ENCODE results near the gene JAG2.

Gene JAG2

DNA sequence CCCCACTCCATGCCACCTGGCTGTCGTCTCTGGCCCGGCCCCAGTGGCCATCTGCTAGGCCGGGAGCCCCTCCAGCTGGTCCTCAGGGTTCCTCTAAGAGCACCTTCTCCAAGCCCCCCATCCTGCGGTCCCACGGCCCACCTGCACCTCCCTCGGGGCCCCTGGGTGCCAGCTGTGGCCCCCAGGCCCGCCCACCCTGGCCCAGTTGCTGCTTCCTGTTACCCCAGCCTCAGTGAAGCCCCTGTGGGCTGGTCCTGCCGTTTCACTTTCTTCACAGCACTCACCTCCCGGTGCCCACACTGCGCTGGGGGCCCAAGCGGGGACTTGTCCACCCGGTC is 40.1 kb upstream of the JAG2 start:
- CTCF ChIA-PET, result interaction anchor here (0.7 kb wide), 1 partner anchor 301 kb away, joined by 5 read pairs; no protein-coding TSS in a partner anchor

DNA sequence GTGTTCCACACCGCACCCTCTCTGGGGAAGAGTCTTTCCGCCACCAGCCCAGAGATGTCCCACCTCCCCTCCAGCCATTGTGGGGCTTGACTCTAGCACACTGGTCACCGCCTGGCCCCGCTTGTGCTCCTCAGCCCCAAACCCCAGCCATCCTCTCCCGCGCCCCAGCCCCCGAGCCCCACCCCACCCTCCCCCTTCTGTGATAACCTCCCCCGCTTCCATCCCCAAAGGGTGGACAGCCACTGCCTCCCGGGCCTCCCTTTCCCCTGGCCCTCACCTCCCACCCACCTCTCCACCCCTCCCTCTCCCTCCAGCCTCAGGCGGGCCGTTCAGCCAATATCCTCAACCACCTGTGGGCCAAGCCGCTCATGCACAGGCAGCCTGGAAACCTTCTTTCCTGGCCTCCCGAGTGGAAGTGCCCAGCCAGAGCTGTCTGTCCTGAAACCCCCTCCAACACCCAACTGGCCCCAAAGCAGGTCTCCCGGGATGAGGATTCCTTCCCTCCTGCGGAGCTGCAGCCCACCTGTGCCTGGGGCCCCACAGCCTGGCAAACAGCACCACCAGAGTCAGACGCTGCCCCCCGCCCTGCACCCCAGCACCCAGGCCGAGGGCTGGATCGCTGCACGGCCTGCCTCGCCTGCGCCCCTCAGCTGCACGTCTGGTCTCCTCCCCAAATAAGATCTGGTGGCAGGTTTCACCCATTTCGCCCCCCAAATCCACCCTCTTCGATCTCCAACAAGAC is 39.6 kb upstream of the JAG2 start:
- TF ChIP-seq, protein P1, sequence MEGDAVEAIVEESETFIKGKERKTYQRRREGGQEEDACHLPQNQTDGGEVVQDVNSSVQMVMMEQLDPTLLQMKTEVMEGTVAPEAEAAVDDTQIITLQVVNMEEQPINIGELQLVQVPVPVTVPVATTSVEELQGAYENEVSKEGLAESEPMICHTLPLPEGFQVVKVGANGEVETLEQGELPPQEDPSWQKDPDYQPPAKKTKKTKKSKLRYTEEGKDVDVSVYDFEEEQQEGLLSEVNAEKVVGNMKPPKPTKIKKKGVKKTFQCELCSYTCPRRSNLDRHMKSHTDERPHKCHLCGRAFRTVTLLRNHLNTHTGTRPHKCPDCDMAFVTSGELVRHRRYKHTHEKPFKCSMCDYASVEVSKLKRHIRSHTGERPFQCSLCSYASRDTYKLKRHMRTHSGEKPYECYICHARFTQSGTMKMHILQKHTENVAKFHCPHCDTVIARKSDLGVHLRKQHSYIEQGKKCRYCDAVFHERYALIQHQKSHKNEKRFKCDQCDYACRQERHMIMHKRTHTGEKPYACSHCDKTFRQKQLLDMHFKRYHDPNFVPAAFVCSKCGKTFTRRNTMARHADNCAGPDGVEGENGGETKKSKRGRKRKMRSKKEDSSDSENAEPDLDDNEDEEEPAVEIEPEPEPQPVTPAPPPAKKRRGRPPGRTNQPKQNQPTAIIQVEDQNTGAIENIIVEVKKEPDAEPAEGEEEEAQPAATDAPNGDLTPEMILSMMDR (conservative IDR thresholded peaks at IDR 0.05; ENCODE audit: low read depth), result no peak
- H3K27ac ChIP-seq, result peak overlapping the region; percentile 27; the same call in 1 of the 2 replicates
- ChIA-PET CTCF (interaction anchor here (0.7 to 1.8 kb wide), 2 partner anchors 118 to 300 kb away, joined by 5 to 6 read pairs; no protein-coding TSS in a partner anchor), POLR2A (ENCODE audit: low non-redundant PET) (no interaction called here)
- DNase-seq (ENCODE audit: low spot score), result no peak

More for the DNA sequence above, 40.1 kb upstream of the JAG2 start:
- TF ChIP-seq, protein P1 (conservative IDR thresholded peaks at IDR 0.05; ENCODE audit: low read depth), result no peak
- H3K27ac ChIP-seq, result no peak overlapping the region
- DNase-seq (ENCODE audit: low spot score), result no peak
- POLR2A ChIA-PET (ENCODE audit: low non-redundant PET), result no interaction called here

DNA sequence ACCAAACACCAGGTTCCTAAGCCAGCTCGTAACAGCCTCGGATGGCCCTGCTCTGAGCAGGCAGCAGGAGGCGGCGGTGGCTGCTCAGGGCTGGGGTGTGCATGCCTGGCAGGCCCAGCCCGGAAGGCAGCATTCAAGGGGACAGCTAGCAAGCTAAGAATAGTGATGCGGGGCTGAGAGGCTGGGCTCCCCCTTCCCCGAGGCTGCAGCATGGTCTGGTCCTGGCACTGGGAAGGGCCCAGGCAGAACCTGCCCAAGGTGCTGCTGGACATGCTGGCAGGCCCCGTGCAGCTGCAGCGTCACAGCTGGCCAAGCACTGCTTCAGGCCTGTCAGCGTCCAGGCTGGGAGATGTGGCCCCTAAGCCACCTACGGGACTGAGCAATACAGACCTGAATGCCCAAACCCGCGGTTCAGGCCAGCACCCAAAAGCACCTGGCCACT is 38.9 kb upstream of the JAG2 start:
- ChIA-PET POLR2A (ENCODE audit: low non-redundant PET) (no interaction called here), CTCF (interaction anchor here (0.9 to 1.8 kb wide), 3 partner anchors 17 to 283 kb away, joined by 3 to 6 read pairs (median 4); no protein-coding TSS in a partner anchor)
- H3K27ac ChIP-seq, result peak overlapping the region; percentile 27
- TF ChIP-seq, protein P1 (conservative IDR thresholded peaks at IDR 0.05; ENCODE audit: low read depth), result no peak
- no peak for DNase-seq (ENCODE audit: low spot score)

DNA sequence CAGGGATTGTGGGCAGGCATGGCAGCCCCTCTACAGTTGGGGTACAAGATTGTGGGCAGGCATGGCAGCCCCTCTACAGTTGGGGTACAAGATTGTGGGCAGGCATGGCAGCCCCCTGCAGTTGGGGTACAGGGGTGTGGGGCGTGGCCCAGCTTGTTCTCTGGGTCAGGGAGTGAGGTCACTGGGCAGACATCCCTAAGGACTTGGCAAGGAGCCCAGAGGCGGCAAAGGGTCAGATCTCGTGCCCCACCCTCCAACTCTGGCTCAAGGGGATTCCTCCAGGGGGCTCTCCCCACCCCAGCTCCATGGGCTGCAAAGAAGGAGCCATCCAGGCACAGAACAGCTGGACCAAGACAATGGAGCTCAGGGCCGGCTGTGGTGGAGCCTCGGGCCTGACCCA is 38.3 kb upstream of the JAG2 start:
- no peak for DNase-seq (ENCODE audit: low spot score)
- TF ChIP-seq, protein P1 (conservative IDR thresholded peaks at IDR 0.05; ENCODE audit: low read depth), result no peak
- ChIA-PET CTCF (interaction anchor here (0.9 to 1.8 kb wide), 3 partner anchors 17 to 283 kb away, joined by 3 to 6 read pairs (median 4); no protein-coding TSS in a partner anchor), POLR2A (ENCODE audit: low non-redundant PET) (no interaction called here)
- H3K27ac ChIP-seq, result peak overlapping the region; percentile 27

DNA sequence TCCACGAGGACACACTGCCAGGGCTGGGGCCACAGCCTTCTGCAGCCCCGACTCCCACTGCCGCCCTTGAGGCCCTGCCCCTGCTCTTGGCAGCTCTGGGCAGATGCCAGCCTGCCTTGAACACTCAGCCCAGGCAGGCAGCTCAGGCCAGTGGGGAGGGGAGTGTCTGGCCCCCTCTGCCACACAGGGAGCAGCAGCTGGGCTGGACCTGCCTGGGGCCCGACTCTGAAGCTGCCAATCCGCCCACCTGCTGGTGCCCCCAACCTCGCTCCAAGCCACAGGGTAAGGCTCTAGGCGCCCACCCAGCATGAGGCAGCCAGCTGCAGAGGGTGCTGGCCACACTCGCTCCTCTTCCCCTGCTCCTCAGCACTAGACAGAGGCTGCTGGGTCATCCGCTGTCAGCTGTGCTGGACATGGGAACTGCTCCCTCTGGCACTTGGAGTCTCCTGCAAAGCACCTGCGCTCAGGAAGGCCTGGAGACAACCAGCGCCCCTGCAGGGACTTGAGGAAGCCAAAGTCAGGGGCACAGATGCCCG is 37.2 kb upstream of the JAG2 start:
- peak overlapping the region; percentile 72 for H3K27ac ChIP-seq
- DNase-seq (ENCODE audit: low spot score), result no peak
- POLR2A ChIA-PET (ENCODE audit: low non-redundant PET), result interaction anchor here (0.6 kb wide), 1 partner anchor 137 kb away, joined by 3 read pairs; no protein-coding TSS in a partner anchor
- TF ChIP-seq, protein P1 (conservative IDR thresholded peaks at IDR 0.05; ENCODE audit: low read depth), result no peak
- CTCF ChIA-PET, result interaction anchor here (0.5 to 1.3 kb wide), 3 partner anchors 107 to 473 kb away, joined by 3 to 5 read pairs (median 4); no protein-coding TSS in a partner anchor

DNA sequence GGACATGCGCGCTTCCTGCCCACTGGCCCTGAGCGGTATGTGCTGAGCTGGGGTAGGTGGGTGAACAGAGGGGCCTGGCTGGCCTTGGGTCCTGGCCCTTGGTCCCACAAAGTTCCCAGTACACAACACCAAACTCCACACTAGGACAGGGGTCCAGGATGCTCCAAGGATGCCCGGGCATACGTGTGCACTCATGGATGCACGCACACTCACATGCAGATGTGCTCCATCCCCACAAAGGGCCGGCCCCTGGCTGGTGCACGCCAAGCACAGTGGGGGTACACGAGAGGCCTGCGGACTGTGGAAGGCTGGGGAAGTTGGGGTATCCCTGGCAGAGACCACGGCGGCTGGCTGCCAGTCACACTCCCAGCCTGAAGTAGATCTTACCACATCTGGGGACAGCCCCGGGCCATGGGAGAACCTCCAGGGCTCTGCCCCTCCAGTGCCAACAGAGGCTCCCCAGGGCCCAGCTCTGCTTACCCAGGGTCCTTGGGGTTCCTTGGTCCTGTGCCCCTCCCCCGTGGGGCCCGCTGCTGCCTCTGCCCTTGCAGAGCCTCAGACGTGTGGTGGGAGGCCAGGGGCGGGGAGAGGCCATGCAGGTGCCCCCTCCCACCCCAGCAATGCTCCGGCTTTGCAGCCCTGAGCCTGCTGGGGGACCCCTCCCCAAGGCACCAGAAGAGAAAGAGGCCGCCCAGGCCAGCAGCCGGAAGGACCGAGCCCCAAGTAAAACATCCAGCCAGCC is 36.5 kb upstream of the JAG2 start:
- CTCF ChIA-PET, result interaction anchor here (0.5 to 1.3 kb wide), 3 partner anchors 20 to 473 kb away, joined by 3 to 5 read pairs (median 4); no protein-coding TSS in a partner anchor
- peak overlapping the region; percentile 72 for H3K27ac ChIP-seq
- no peak for DNase-seq (ENCODE audit: low spot score)
- TF ChIP-seq, protein P1 (conservative IDR thresholded peaks at IDR 0.05; ENCODE audit: low read depth), result no peak
- POLR2A ChIA-PET (ENCODE audit: low non-redundant PET), result interaction anchor here (0.6 kb wide), 1 partner anchor 137 kb away, joined by 3 read pairs; no protein-coding TSS in a partner anchor

Measured in RWPE1 (cell line).